Measurements from ENCODE around the gene PRRT1B. TPM values are rescaled to one million over a fixed set of nuclear protein-coding genes. Genes with fewer than 3 reads are reported as not detected.

Gene PRRT1B
- total RNA-seq, 2 experiments from 2014 or later, result not detected

DNA sequence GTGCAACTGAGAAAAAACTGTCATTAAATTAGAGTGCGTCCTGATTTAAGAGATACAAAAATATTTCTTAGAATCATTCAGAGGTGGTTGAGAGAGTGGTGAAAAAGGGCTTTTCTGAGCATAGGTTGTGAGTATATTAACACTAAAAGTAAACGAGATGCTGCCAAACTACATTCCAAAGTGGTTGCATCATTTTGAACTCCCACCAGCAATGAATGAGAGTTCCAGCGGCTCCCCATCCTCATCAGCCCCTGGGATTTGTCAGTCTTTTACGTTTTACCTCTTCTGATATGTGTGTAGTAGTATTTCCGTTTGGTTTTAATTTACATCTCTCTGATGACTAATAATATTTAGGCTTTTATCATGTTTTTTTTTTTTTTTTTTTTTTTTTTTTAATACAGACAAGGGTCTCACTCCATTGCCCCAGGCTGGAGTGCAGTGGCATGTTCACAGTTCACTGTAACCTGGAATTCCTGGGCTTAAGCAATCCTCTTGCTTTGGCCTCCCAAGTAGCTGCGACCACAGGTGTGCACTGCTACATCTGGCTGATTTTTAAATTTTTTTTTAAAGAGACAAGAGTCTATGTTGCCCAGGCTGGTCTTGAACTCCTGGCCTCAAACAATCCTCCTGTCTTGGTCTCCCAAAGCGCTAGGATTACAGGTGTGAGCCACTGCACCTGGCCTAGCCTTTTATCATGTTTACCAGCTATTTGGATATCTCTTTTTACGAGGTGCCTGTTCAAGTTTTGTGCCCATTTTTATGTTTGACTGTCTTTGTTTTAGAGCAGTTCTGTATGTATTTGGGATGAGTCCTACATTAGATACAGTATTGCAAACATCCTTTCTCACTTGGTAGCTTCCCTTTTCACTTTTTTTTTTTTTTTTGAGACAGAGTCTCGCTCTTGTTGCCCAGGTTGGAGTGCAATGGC lies 17.0 kb downstream of the PRRT1B start:
- intact Hi-C loops (cut with DNase I, micrococcal nuclease), result no loop called here
- POLR2A ChIA-PET, result interaction anchor here (0.6 kb wide), 1 partner anchor 163 kb away, joined by 3 read pairs; no protein-coding TSS in a partner anchor
- H3K36me3 ChIP-seq (ENCODE audit: insufficient read depth, low read length), result no peaks in the 10 kb centered on the region
- peaks cover 0 to 7% of the 10 kb centered on the region in 2 experiments for H3K9me3 ChIP-seq (ENCODE audit: control insufficient read depth in 1 of 2, insufficient read depth in 1 of 2, low read length in 2 of 2)
- no peak overlapping the region for H3K27ac Mint-ChIP-seq
- H3K4me1 ChIP-seq (ENCODE audit: insufficient read depth, low read length), result no peaks in the 10 kb centered on the region
- H3K36me3 Mint-ChIP-seq (ENCODE audit: low read depth), result peaks cover 5% of the 10 kb centered on the region
- H3K27ac ChIP-seq (ENCODE audit: low read depth in 1 of 2, low read length in 2 of 2), result no peak overlapping the region
- TF ChIP-seq, protein P1, sequence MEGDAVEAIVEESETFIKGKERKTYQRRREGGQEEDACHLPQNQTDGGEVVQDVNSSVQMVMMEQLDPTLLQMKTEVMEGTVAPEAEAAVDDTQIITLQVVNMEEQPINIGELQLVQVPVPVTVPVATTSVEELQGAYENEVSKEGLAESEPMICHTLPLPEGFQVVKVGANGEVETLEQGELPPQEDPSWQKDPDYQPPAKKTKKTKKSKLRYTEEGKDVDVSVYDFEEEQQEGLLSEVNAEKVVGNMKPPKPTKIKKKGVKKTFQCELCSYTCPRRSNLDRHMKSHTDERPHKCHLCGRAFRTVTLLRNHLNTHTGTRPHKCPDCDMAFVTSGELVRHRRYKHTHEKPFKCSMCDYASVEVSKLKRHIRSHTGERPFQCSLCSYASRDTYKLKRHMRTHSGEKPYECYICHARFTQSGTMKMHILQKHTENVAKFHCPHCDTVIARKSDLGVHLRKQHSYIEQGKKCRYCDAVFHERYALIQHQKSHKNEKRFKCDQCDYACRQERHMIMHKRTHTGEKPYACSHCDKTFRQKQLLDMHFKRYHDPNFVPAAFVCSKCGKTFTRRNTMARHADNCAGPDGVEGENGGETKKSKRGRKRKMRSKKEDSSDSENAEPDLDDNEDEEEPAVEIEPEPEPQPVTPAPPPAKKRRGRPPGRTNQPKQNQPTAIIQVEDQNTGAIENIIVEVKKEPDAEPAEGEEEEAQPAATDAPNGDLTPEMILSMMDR (IDR thresholded peaks at IDR 0.05), result no peak
- no peak for DNase-seq
- no peak overlapping the region for H3K4me3 ChIP-seq (ENCODE audit: low read length)
- no peaks in the 10 kb centered on the region for H3K27me3 ChIP-seq (ENCODE audit: control insufficient read depth in 1 of 2, insufficient read depth in 2 of 2, low read length in 2 of 2)
- no peak for ATAC-seq (ENCODE audit: poor library complexity)
- no peaks in the 10 kb centered on the region for H3K9me3 Mint-ChIP-seq
- CTCF ChIA-PET, result interaction anchor here (0.7 kb wide), 1 partner anchor 270 kb away, joined by 3 read pairs; no protein-coding TSS in a partner anchor
- no peaks in the 10 kb centered on the region for H3K4me1 Mint-ChIP-seq (ENCODE audit: low read depth)
- no peak overlapping the region for H3K4me3 Mint-ChIP-seq
- no peaks in the 10 kb centered on the region for H3K27me3 Mint-ChIP-seq

DNA sequence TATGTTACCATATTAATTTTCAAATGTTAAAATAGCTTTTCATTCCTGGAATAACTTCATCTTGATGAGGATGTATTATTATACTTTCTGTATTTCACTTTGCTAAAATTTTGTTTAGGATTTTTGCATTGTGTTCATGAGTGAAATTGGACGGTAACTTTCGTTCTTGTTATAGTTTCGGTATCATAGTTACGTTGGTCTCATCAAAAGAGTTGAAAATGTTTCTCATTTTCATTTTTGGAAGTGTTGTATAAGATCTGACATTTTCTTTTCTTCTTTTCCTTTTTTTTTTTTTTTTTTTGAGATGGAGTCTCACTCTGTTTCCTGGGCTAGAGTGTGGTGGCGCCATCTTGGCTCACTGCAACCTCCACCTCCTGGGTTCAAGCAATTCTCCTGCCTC lies 20.0 kb downstream of the PRRT1B start:
- H3K9me3 Mint-ChIP-seq, result no peaks in the 10 kb centered on the region
- no peak for DNase-seq
- no peaks in the 10 kb centered on the region for H3K27me3 Mint-ChIP-seq
- H3K9me3 ChIP-seq (ENCODE audit: control insufficient read depth in 1 of 2, insufficient read depth in 1 of 2, low read length in 2 of 2), result peaks cover 0 to 7% of the 10 kb centered on the region in 2 experiments
- no peak overlapping the region for H3K4me3 Mint-ChIP-seq
- TF ChIP-seq, protein P1 (IDR thresholded peaks at IDR 0.05), result no peak
- H3K4me3 ChIP-seq (ENCODE audit: low read length), result no peak overlapping the region
- no peaks in the 10 kb centered on the region for H3K4me1 Mint-ChIP-seq (ENCODE audit: low read depth)
- intact Hi-C loops (cut with DNase I, micrococcal nuclease), result no loop called here
- H3K27me3 ChIP-seq (ENCODE audit: control insufficient read depth in 1 of 2, insufficient read depth in 2 of 2, low read length in 2 of 2), result no peaks in the 10 kb centered on the region
- H3K4me1 ChIP-seq (ENCODE audit: insufficient read depth, low read length), result no peaks in the 10 kb centered on the region
- peaks cover 13% of the 10 kb centered on the region for H3K36me3 Mint-ChIP-seq (ENCODE audit: low read depth)
- no peak overlapping the region for H3K27ac ChIP-seq (ENCODE audit: low read depth in 1 of 2, low read length in 2 of 2)
- ChIA-PET CTCF (interaction anchor here (1.4 kb wide), 2 partner anchors 175 to 194 kb away, joined by 3 read pairs; no protein-coding TSS in a partner anchor), POLR2A (interaction anchor here (0.9 kb wide), 1 partner anchor 65 kb away, joined by 4 read pairs; no protein-coding TSS in a partner anchor)
- no peak overlapping the region for H3K27ac Mint-ChIP-seq
- no peak for ATAC-seq (ENCODE audit: poor library complexity)
- H3K36me3 ChIP-seq (ENCODE audit: insufficient read depth, low read length), result peaks cover 4% of the 10 kb centered on the region

DNA sequence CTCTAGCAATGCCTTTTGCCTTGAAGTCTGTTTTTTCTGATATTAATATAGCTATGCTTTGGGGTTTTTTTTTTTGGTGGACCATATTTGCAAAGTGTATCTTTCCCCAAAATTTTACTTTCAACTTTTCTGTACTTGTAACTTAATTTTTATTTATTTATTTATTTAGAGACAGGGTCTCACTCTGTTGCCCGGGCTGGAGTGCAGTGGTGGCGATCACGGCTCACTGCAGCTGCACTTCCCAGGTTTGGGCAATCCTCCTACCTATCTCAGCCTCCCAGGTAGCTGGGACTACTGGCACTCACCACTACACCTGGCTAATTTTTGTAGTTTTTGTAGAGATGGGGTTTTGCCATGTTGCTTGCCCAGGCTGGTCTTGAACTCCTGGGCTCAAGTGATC lies 20.8 kb downstream of the PRRT1B start:
- Mint-ChIP-seq H3K36me3 (ENCODE audit: low read depth) (peaks cover 19% of the 10 kb centered on the region), H3K4me3 (no peak overlapping the region), H3K27me3 (no peaks in the 10 kb centered on the region), H3K4me1 (ENCODE audit: low read depth) (no peaks in the 10 kb centered on the region), H3K9me3 (no peaks in the 10 kb centered on the region), H3K27ac (no peak overlapping the region)
- ChIA-PET POLR2A (interaction anchor here (1.0 kb wide), 1 partner anchor 13 kb away, joined by 3 read pairs; no protein-coding TSS in a partner anchor), CTCF (interaction anchor here (1.4 kb wide), 2 partner anchors 174 to 193 kb away, joined by 3 read pairs; no protein-coding TSS in a partner anchor)
- ATAC-seq (ENCODE audit: poor library complexity) (no peak), DNase-seq (no peak)
- Histone ChIP-seq H3K4me1 (ENCODE audit: insufficient read depth, low read length) (no peaks in the 10 kb centered on the region), H3K9me3 (ENCODE audit: control insufficient read depth in 1 of 2, insufficient read depth in 1 of 2, low read length in 2 of 2) (peaks cover 0 to 7% of the 10 kb centered on the region in 2 experiments), H3K27ac (ENCODE audit: low read depth in 1 of 2, low read length in 2 of 2) (no peak overlapping the region), H3K27me3 (ENCODE audit: control insufficient read depth in 1 of 2, insufficient read depth in 2 of 2, low read length in 2 of 2) (no peaks in the 10 kb centered on the region), H3K36me3 (ENCODE audit: insufficient read depth, low read length) (peaks cover 4% of the 10 kb centered on the region), H3K4me3 (ENCODE audit: low read length) (no peak overlapping the region)
- intact Hi-C loops (cut with DNase I, micrococcal nuclease), result no loop called here
- TF ChIP-seq, protein P1 (IDR thresholded peaks at IDR 0.05), result no peak

All from CD4-positive, alpha-beta T cell (primary cell).